Esophagus squamous epithelium (tissue), 5 donors: Measurements from ENCODE around the gene PIK3CG. TPM values are rescaled to one million over a fixed set of nuclear protein-coding genes. Genes with fewer than 3 reads are reported as not detected.

Experiments used
- DNase-seq: peaks from one replicate; lab custom pipeline; 2025; lab: John Stamatoyannopoulos, UW
- H3K27ac ChIP-seq, 4 donors: fragments of 200-600 bp; sonication (generic); one replicate each; pipeline ENCODE4 v1.5.1; 2016 to 2019; ENCODE audit warnings: mild to moderate bottlenecking in 1 of 4
- H3K27me3 ChIP-seq, 4 donors: fragments of 200-600 bp; sonication (generic); 1 replicate in 3 of 4; 2 replicates in 1 of 4; pipeline versions ENCODE4 v1.5.1 to v1.6.0; 2017 to 2021; ENCODE audit warnings: antibody characterized with exemption in 1 of 4
- H3K36me3 ChIP-seq, 3 donors: fragments of 200-600 bp; sonication (generic); one replicate each; pipeline ENCODE4 v1.5.1; 2016 to 2019
- H3K4me1 ChIP-seq, 3 donors: fragments of 200-600 bp; sonication (generic); one replicate each; pipeline ENCODE4 v1.5.1; 2017 to 2019
- H3K4me3 ChIP-seq, 4 donors: fragments of 200-600 bp; sonication (generic); 1 replicate in 3 of 4; 2 replicates in 1 of 4; pipeline ENCODE4 v1.5.1; 2016 to 2019; ENCODE audit warnings: mild to moderate bottlenecking in 2 of 4, moderate library complexity in 1 of 4
- H3K9me3 ChIP-seq, 3 donors: fragments of 200-600 bp; sonication (generic); one replicate each; pipeline ENCODE4 v1.5.1; 2016 to 2019
- CTCF ChIP-seq, 6 experiments: fragments of 450-650 bp in 4 of 6; fragments of 200-600 bp in 2 of 6; sonication (generic) in 2 of 6; IDR thresholded peaks; one replicate each; pipeline ENCODE4 v1.5.1; 2016 to 2019; ENCODE audit warnings: antibody characterized with exemption in 6 of 6, mild to moderate bottlenecking in 4 of 6, moderate library complexity in 4 of 6
- POLR2A ChIP-seq, 4 donors: fragments of 450-650 bp; IDR thresholded peaks; one replicate each; pipeline ENCODE4 v1.6.1; 2017; ENCODE audit warnings: antibody characterized with exemption in 4 of 4, mild to moderate bottlenecking in 4 of 4, moderate library complexity in 3 of 4
- WGBS, 2 donors: methylation state at CpG; one replicate each; pipeline ENCODE4 v1.1.5; 2018; 5-methylcytosine and 5-hydroxymethylcytosine counted together
- intact Hi-C: fragments of 100-400 bp; cut with DNase I; formaldehyde crosslinking; loops from one replicate; pipeline ENCODE4 v1.15.0; 2022
- total RNA-seq, 4 donors: library from RNA; depleted of rRNA; stranded (reverse); fragments of >200 nt; gene quantifications; one replicate each; pipeline ENCODE4 v1.1.0, GENCODE V29; 2016
- donor health status: DM: yes; HTN: yes; CAD: no.

Gene PIK3CG
- total RNA-seq, 4 donors from 2014 or later, result 1.3 to 6.1 (median 2.5) TPM

- no peaks in the 10 kb centered on the region for H3K27me3 ChIP-seq
- WGBS, 2 donors, result 75 to 76% methylated on average over 2 of the region's 2 CpGs
- DNase-seq, result no peak
- H3K9me3 ChIP-seq, result no peaks in the 10 kb centered on the region
- no peaks in the 10 kb centered on the region for H3K4me1 ChIP-seq
- no peaks in the 10 kb centered on the region for H3K36me3 ChIP-seq
- H3K4me3 ChIP-seq, result no peak overlapping the region
- intact Hi-C loops, result no loop called here
- TF ChIP-seq POLR2A (IDR thresholded peaks at IDR 0.05) (no peak), CTCF (IDR thresholded peaks at IDR 0.05) (no peak)
- H3K27ac ChIP-seq, result no peak overlapping the region
Observed at GRCh38 chr7:106836816-106837215, 28.3 kb upstream of the PIK3CG start.

- WGBS, 2 donors, result 48 to 92% methylated on average over 2 of the region's 2 CpGs
- intact Hi-C loops, result no loop called here
- Histone ChIP-seq H3K4me1 (no peaks in the 10 kb centered on the region), H3K27me3 (no peaks in the 10 kb centered on the region), H3K4me3 (no peak overlapping the region), H3K9me3 (no peaks in the 10 kb centered on the region), H3K27ac (no peak overlapping the region), H3K36me3 (no peaks in the 10 kb centered on the region)
- no peak for DNase-seq
- no peak for TF ChIP-seq CTCF (IDR thresholded peaks at IDR 0.05)
- TF ChIP-seq POLR2A (IDR thresholded peaks at IDR 0.05), result no peak
Observed at GRCh38 chr7:106839511-106839910, 25.6 kb upstream of the PIK3CG start.

GRCh38 chr7:106840342-106840741 lies 24.7 kb upstream of the PIK3CG start:
- no peaks in the 10 kb centered on the region for H3K36me3 ChIP-seq
- H3K9me3 ChIP-seq, result no peaks in the 10 kb centered on the region
- intact Hi-C loops, result no loop called here
- H3K27me3 ChIP-seq, result no peaks in the 10 kb centered on the region
- no peak for TF ChIP-seq POLR2A (IDR thresholded peaks at IDR 0.05)
- no peak for TF ChIP-seq CTCF (IDR thresholded peaks at IDR 0.05)
- 25 to 33% methylated on average over 1 of the region's 1 CpG for WGBS, 2 donors
- no peak overlapping the region for H3K4me3 ChIP-seq
- H3K4me1 ChIP-seq, result no peaks in the 10 kb centered on the region
- DNase-seq, result no peak
- no peak overlapping the region for H3K27ac ChIP-seq

GRCh38 chr7:106841896-106842390 lies 23.1 kb upstream of the PIK3CG start:
- no peaks in the 10 kb centered on the region for H3K36me3 ChIP-seq
- no peak for DNase-seq
- H3K27me3 ChIP-seq, result no peaks in the 10 kb centered on the region
- no peak overlapping the region for H3K27ac ChIP-seq
- TF ChIP-seq POLR2A (IDR thresholded peaks at IDR 0.05) (no peak), CTCF (IDR thresholded peaks at IDR 0.05) (no peak)
- no peaks in the 10 kb centered on the region for H3K4me1 ChIP-seq
- H3K9me3 ChIP-seq, result no peaks in the 10 kb centered on the region
- H3K4me3 ChIP-seq, result no peak overlapping the region
- intact Hi-C loops, result no loop called here

GRCh38 chr7:106844279-106844997 lies 20.6 kb upstream of the PIK3CG start:
- no peak for DNase-seq
- Histone ChIP-seq H3K27me3 (no peaks in the 10 kb centered on the region), H3K9me3 (no peaks in the 10 kb centered on the region), H3K27ac (no peak overlapping the region), H3K36me3 (no peaks in the 10 kb centered on the region), H3K4me1 (no peaks in the 10 kb centered on the region), H3K4me3 (no peak overlapping the region)
- intact Hi-C loops, result no loop called here
- 78 to 82% methylated on average over 11 of the region's 11 CpGs for WGBS, 2 donors
- TF ChIP-seq POLR2A (IDR thresholded peaks at IDR 0.05), result no peak
- no peak for TF ChIP-seq CTCF (IDR thresholded peaks at IDR 0.05)
